Measurements from ENCODE around the gene PIGR. TPM values are rescaled to one million over a fixed set of nuclear protein-coding genes. Genes with fewer than 3 reads are reported as not detected.
A peak's percentile ranks its signal among the peaks of the same experiment; 100 is the strongest.

The PIGR gene
- under 1 TPM; 0.10 to 0.33 TPM for total RNA-seq
- polyA plus RNA-seq (ENCODE audit: insufficient read length in 2 of 2), result under 1 TPM in 1 of 2 donors, not detected in 1; 0.03 TPM
- long read RNA-seq, donor 1, result 0 reads
- long read RNA-seq, donor 2, result 0 reads
- long read RNA-seq, donor 3, result 0 reads
- long read RNA-seq, donor 4, result 0 reads

- no peaks in the 10 kb centered on the region for H3K4me1 ChIP-seq (ENCODE audit: control insufficient read depth, insufficient read depth, low read length)
- no peaks in the 10 kb centered on the region for H3K36me3 ChIP-seq (ENCODE audit: control insufficient read depth, insufficient read depth, low read length)
- DNase-seq (ENCODE audit: low read depth in 4 of 6, low spot score in 6 of 6), result no peak
- 76% methylated on average over 7 of the region's 7 CpGs for WGBS (ENCODE audit: insufficient coverage)
- H3K27me3 ChIP-seq (ENCODE audit: control insufficient read depth, insufficient read depth, low read length), result no peaks in the 10 kb centered on the region
- no peaks in the 10 kb centered on the region for H3K9me3 ChIP-seq (ENCODE audit: control insufficient read depth, insufficient read depth, low read length)
- no peak within 1 kb of the TSS for H3K4me3 ChIP-seq (ENCODE audit: low read depth, low read length)
- no peak within 1 kb of the TSS for H3K27ac ChIP-seq (ENCODE audit: low read depth, low read length)
Observed at GRCh38 chr1:206946261-206946660, at the start of gene PIGR. PIGR (minus strand) TSS chr1:206946466; CDS start chr1:206940531, 5,935 bp downstream.

- Histone ChIP-seq H3K36me3 (ENCODE audit: control insufficient read depth, insufficient read depth, low read length) (no peaks in the 10 kb centered on the region), H3K4me1 (ENCODE audit: control insufficient read depth, insufficient read depth, low read length) (no peaks in the 10 kb centered on the region), H3K27me3 (ENCODE audit: control insufficient read depth, insufficient read depth, low read length) (no peaks in the 10 kb centered on the region), H3K4me3 (ENCODE audit: low read depth, low read length) (no peak overlapping the region), H3K9me3 (ENCODE audit: control insufficient read depth, insufficient read depth, low read length) (no peaks in the 10 kb centered on the region), H3K27ac (ENCODE audit: low read depth, low read length) (no peak overlapping the region)
- no peak for DNase-seq (ENCODE audit: low read depth in 4 of 6, low spot score in 6 of 6)
Observed at GRCh38 chr1:206992790-206993189, 46.5 kb upstream of the PIGR start.

- Histone ChIP-seq H3K9me3 (ENCODE audit: control insufficient read depth, insufficient read depth, low read length) (no peaks in the 10 kb centered on the region), H3K4me1 (ENCODE audit: control insufficient read depth, insufficient read depth, low read length) (no peaks in the 10 kb centered on the region), H3K4me3 (ENCODE audit: low read depth, low read length) (no peak overlapping the region), H3K36me3 (ENCODE audit: control insufficient read depth, insufficient read depth, low read length) (no peaks in the 10 kb centered on the region), H3K27ac (ENCODE audit: low read depth, low read length) (no peak overlapping the region), H3K27me3 (ENCODE audit: control insufficient read depth, insufficient read depth, low read length) (no peaks in the 10 kb centered on the region)
- WGBS (ENCODE audit: insufficient coverage), result no CpG with 5 or more reads among the region's 1 CpG
- no peak for DNase-seq (ENCODE audit: low read depth in 4 of 6, low spot score in 6 of 6)
Observed at GRCh38 chr1:206987873-206988272, 41.6 kb upstream of the PIGR start.

- no peaks in the 10 kb centered on the region for H3K27me3 ChIP-seq (ENCODE audit: control insufficient read depth, insufficient read depth, low read length)
- no peaks in the 10 kb centered on the region for H3K9me3 ChIP-seq (ENCODE audit: control insufficient read depth, insufficient read depth, low read length)
- H3K36me3 ChIP-seq (ENCODE audit: control insufficient read depth, insufficient read depth, low read length), result no peaks in the 10 kb centered on the region
- DNase-seq (ENCODE audit: low read depth in 4 of 6, low spot score in 6 of 6), result no peak
- H3K27ac ChIP-seq (ENCODE audit: low read depth, low read length), result no peak overlapping the region
- no peak overlapping the region for H3K4me3 ChIP-seq (ENCODE audit: low read depth, low read length)
- 86% methylated on average over 2 of the region's 3 CpGs for WGBS (ENCODE audit: insufficient coverage)
- no peaks in the 10 kb centered on the region for H3K4me1 ChIP-seq (ENCODE audit: control insufficient read depth, insufficient read depth, low read length)
Observed at GRCh38 chr1:206986885-206987284, 40.6 kb upstream of the PIGR start.

GRCh38 chr1:206986402-206986801 lies 40.1 kb upstream of the PIGR start:
- Histone ChIP-seq H3K36me3 (ENCODE audit: control insufficient read depth, insufficient read depth, low read length) (no peaks in the 10 kb centered on the region), H3K9me3 (ENCODE audit: control insufficient read depth, insufficient read depth, low read length) (no peaks in the 10 kb centered on the region), H3K27me3 (ENCODE audit: control insufficient read depth, insufficient read depth, low read length) (no peaks in the 10 kb centered on the region), H3K4me1 (ENCODE audit: control insufficient read depth, insufficient read depth, low read length) (no peaks in the 10 kb centered on the region), H3K27ac (ENCODE audit: low read depth, low read length) (no peak overlapping the region), H3K4me3 (ENCODE audit: low read depth, low read length) (no peak overlapping the region)
- no peak for DNase-seq (ENCODE audit: low read depth in 4 of 6, low spot score in 6 of 6)
- WGBS (ENCODE audit: insufficient coverage), result no CpG with 5 or more reads among the region's 3 CpGs

GRCh38 chr1:206985162-206985749 lies 39.0 kb upstream of the PIGR start:
- DNase-seq (ENCODE audit: low read depth in 4 of 6, low spot score in 6 of 6), result no peak
- H3K27me3 ChIP-seq (ENCODE audit: control insufficient read depth, insufficient read depth, low read length), result no peaks in the 10 kb centered on the region

GRCh38 chr1:206982216-206982615 lies 36.0 kb upstream of the PIGR start:
- H3K36me3 ChIP-seq (ENCODE audit: control insufficient read depth, insufficient read depth, low read length), result no peaks in the 10 kb centered on the region
- no peak overlapping the region for H3K4me3 ChIP-seq (ENCODE audit: low read depth, low read length)
- no peaks in the 10 kb centered on the region for H3K4me1 ChIP-seq (ENCODE audit: control insufficient read depth, insufficient read depth, low read length)
- WGBS (ENCODE audit: insufficient coverage), result 9% methylated on average over 3 of the region's 4 CpGs
- no peaks in the 10 kb centered on the region for H3K9me3 ChIP-seq (ENCODE audit: control insufficient read depth, insufficient read depth, low read length)
- H3K27me3 ChIP-seq (ENCODE audit: control insufficient read depth, insufficient read depth, low read length), result no peaks in the 10 kb centered on the region
- DNase-seq (ENCODE audit: low read depth in 4 of 6, low spot score in 6 of 6), result peak; percentile 21 to 86 (median 40)
- H3K27ac ChIP-seq (ENCODE audit: low read depth, low read length), result no peak overlapping the region

More at GRCh38 chr1:206985162-206985749, 39.0 kb upstream of the PIGR start:
- WGBS (ENCODE audit: insufficient coverage), result 46% methylated on average over 6 of the region's 10 CpGs
- Histone ChIP-seq H3K9me3 (ENCODE audit: control insufficient read depth, insufficient read depth, low read length) (no peaks in the 10 kb centered on the region), H3K4me1 (ENCODE audit: control insufficient read depth, insufficient read depth, low read length) (no peaks in the 10 kb centered on the region), H3K4me3 (ENCODE audit: low read depth, low read length) (no peak overlapping the region), H3K27ac (ENCODE audit: low read depth, low read length) (no peak overlapping the region), H3K36me3 (ENCODE audit: control insufficient read depth, insufficient read depth, low read length) (no peaks in the 10 kb centered on the region)

GRCh38 chr1:206979379-206980043 lies 33.2 kb upstream of the PIGR start:
- peak in 1 of 6 donors; percentile 54 for DNase-seq (ENCODE audit: low read depth in 4 of 6, low spot score in 6 of 6)
- Histone ChIP-seq H3K9me3 (ENCODE audit: control insufficient read depth, insufficient read depth, low read length) (no peaks in the 10 kb centered on the region), H3K4me1 (ENCODE audit: control insufficient read depth, insufficient read depth, low read length) (no peaks in the 10 kb centered on the region), H3K27me3 (ENCODE audit: control insufficient read depth, insufficient read depth, low read length) (no peaks in the 10 kb centered on the region), H3K36me3 (ENCODE audit: control insufficient read depth, insufficient read depth, low read length) (no peaks in the 10 kb centered on the region), H3K27ac (ENCODE audit: low read depth, low read length) (no peak overlapping the region), H3K4me3 (ENCODE audit: low read depth, low read length) (no peak overlapping the region)
- WGBS (ENCODE audit: insufficient coverage), result 79% methylated on average over 2 of the region's 3 CpGs

- 93% methylated on average over 6 of the region's 7 CpGs for WGBS (ENCODE audit: insufficient coverage)
- no peaks in the 10 kb centered on the region for H3K27me3 ChIP-seq (ENCODE audit: control insufficient read depth, insufficient read depth, low read length)
Observed at GRCh38 chr1:206978259-206978658, 32.0 kb upstream of the PIGR start.

GRCh38 chr1:206975306-206975705 lies 29.0 kb upstream of the PIGR start:
- no CpG with 5 or more reads among the region's 1 CpG for WGBS (ENCODE audit: insufficient coverage)
- no peak overlapping the region for H3K4me3 ChIP-seq (ENCODE audit: low read depth, low read length)
- peak in 1 of 6 donors; percentile 80 for DNase-seq (ENCODE audit: low read depth in 4 of 6, low spot score in 6 of 6)
- H3K36me3 ChIP-seq (ENCODE audit: control insufficient read depth, insufficient read depth, low read length), result no peaks in the 10 kb centered on the region
- H3K27ac ChIP-seq (ENCODE audit: low read depth, low read length), result no peak overlapping the region
- no peaks in the 10 kb centered on the region for H3K27me3 ChIP-seq (ENCODE audit: control insufficient read depth, insufficient read depth, low read length)
- H3K4me1 ChIP-seq (ENCODE audit: control insufficient read depth, insufficient read depth, low read length), result no peaks in the 10 kb centered on the region
- H3K9me3 ChIP-seq (ENCODE audit: control insufficient read depth, insufficient read depth, low read length), result no peaks in the 10 kb centered on the region

More at GRCh38 chr1:206978259-206978658, 32.0 kb upstream of the PIGR start:
- Histone ChIP-seq H3K4me3 (ENCODE audit: low read depth, low read length) (no peak overlapping the region), H3K9me3 (ENCODE audit: control insufficient read depth, insufficient read depth, low read length) (no peaks in the 10 kb centered on the region), H3K4me1 (ENCODE audit: control insufficient read depth, insufficient read depth, low read length) (no peaks in the 10 kb centered on the region), H3K36me3 (ENCODE audit: control insufficient read depth, insufficient read depth, low read length) (no peaks in the 10 kb centered on the region), H3K27ac (ENCODE audit: low read depth, low read length) (no peak overlapping the region)
- DNase-seq (ENCODE audit: low read depth in 4 of 6, low spot score in 6 of 6), result no peak

All from spinal cord (tissue), 10 donors.